Glutamatergic neuron (in vitro differentiated cells): ENCODE data around the gene ENKD1. TPM values are rescaled to one million over a fixed set of nuclear protein-coding genes. Genes with fewer than 3 reads are reported as not detected.

Source experiments
- DNase-seq: peaks from one replicate; pipeline ENCODE4 v3.0.0; 2022
- H3K27ac Mint-ChIP-seq: one replicate; pipeline ENCODE4 v1.8.0; 2020; ENCODE audit warnings: mild to moderate bottlenecking, mixed read lengths, inconsistent platforms; ENCODE audit not compliant: unreplicated experiment
- H3K27me3 Mint-ChIP-seq: one replicate; pipeline ENCODE4 v1.8.0; 2020; ENCODE audit warnings: mild to moderate bottlenecking, moderate library complexity, mixed read lengths, inconsistent platforms; ENCODE audit not compliant: unreplicated experiment
- H3K36me3 Mint-ChIP-seq: one replicate; pipeline ENCODE4 v1.8.0; 2020; ENCODE audit warnings: mild to moderate bottlenecking, mixed read lengths, inconsistent platforms; ENCODE audit not compliant: unreplicated experiment
- H3K4me1 Mint-ChIP-seq: one replicate; pipeline ENCODE4 v1.8.0; 2020; ENCODE audit warnings: mild to moderate bottlenecking, low read depth, mixed read lengths, inconsistent platforms; ENCODE audit not compliant: unreplicated experiment
- H3K4me3 Mint-ChIP-seq: one replicate; pipeline ENCODE4 v1.8.0; 2020; ENCODE audit warnings: mild to moderate bottlenecking, mixed read lengths, inconsistent platforms; ENCODE audit not compliant: unreplicated experiment
- H3K9me3 Mint-ChIP-seq: one replicate; pipeline ENCODE4 v1.8.0; 2020; ENCODE audit warnings: mild to moderate bottlenecking, moderate library complexity, mixed read lengths, inconsistent platforms; ENCODE audit not compliant: unreplicated experiment
- CTCF ChIP-seq: fragments of 200-600 bp; sonication (generic); IDR thresholded peaks from one replicate; pipeline ENCODE4 v1.5.0; 2021; ENCODE audit not compliant: partially characterized antibody, unreplicated experiment
- total RNA-seq: library from RNA; stranded (reverse); fragmentation: NEBNext Ultra II Directional; extraction: Animal tissue kit (Norgen Biotek cat#: 25700); gene quantifications from one replicate; pipeline ENCODE4 v1.2.1, GENCODE V29; 2021; ENCODE audit not compliant: unreplicated experiment

The ENKD1 gene
- total RNA-seq, 1 donor from 2014 or later: 19.0 TPM

GRCh38 chr16:67661101-67661761 lies 5.3 kb downstream of the ENKD1 start:
- H3K9me3 Mint-ChIP-seq: peaks cover 7% of the 10 kb centered on the region
- peaks cover 14% of the 10 kb centered on the region for H3K4me1 Mint-ChIP-seq

GRCh38 chr16:67660564-67661028 lies 6.0 kb downstream of the ENKD1 start, which contains the start of gene PARD6A:
Gene PARD6A, plus strand, starts transcription at chr16:67660960. Its CDS starts 79 bp downstream, at chr16:67661039.
- H3K4me3 Mint-ChIP-seq: peak within 1 kb of the TSS; percentile 95

More at GRCh38 chr16:67661101-67661761, 5.3 kb downstream of the ENKD1 start:
- H3K27ac Mint-ChIP-seq: peak overlapping the region; percentile 75
- DNase-seq: peak; percentile 59
- peak overlapping the region; percentile 95 for H3K4me3 Mint-ChIP-seq
- H3K27me3 Mint-ChIP-seq: peaks cover 20% of the 10 kb centered on the region
- TF ChIP-seq CTCF: no peak
- H3K36me3 Mint-ChIP-seq: no peaks in the 10 kb centered on the region

GRCh38 chr16:67659675-67660563 lies 6.6 kb downstream of the ENKD1 start, which contains the start of gene ACD:
Gene ACD, minus strand, starts transcription at chr16:67660260. Its CDS starts 40 bp downstream, at chr16:67660220.
- H3K36me3 Mint-ChIP-seq: peaks cover 5% of the 10 kb centered on the region

More at GRCh38 chr16:67660564-67661028, 6.0 kb downstream of the ENKD1 start, which contains the start of gene PARD6A:
- Mint-ChIP-seq H3K27ac (peak within 1 kb of the TSS; percentile 82), H3K9me3 (peaks cover 8% of the 10 kb centered on the region), H3K27me3 (peaks cover 22% of the 10 kb centered on the region), H3K36me3 (peaks cover 3% of the 10 kb centered on the region), H3K4me1 (peaks cover 14% of the 10 kb centered on the region)
- DNase-seq: peak; percentile 96
- TF ChIP-seq CTCF: no peak

GRCh38 chr16:67658849-67659674 lies 7.5 kb downstream of the ENKD1 start:
- no peak overlapping the region for H3K27ac Mint-ChIP-seq
- peaks cover 5% of the 10 kb centered on the region for H3K36me3 Mint-ChIP-seq
- H3K4me3 Mint-ChIP-seq: peak overlapping the region; percentile 85
- H3K27me3 Mint-ChIP-seq: peaks cover 16% of the 10 kb centered on the region
- peaks cover 8% of the 10 kb centered on the region for H3K9me3 Mint-ChIP-seq
- DNase-seq: no peak
- no peak for TF ChIP-seq CTCF
- peaks cover 3% of the 10 kb centered on the region for H3K4me1 Mint-ChIP-seq

More at GRCh38 chr16:67659675-67660563, 6.6 kb downstream of the ENKD1 start, which contains the start of gene ACD:
- Mint-ChIP-seq H3K27me3 (peaks cover 21% of the 10 kb centered on the region), H3K27ac (peak within 1 kb of the TSS; percentile 82), H3K4me3 (peak within 1 kb of the TSS; percentile 95), H3K4me1 (peaks cover 11% of the 10 kb centered on the region), H3K9me3 (peaks cover 8% of the 10 kb centered on the region)
- peak; percentile 89 for DNase-seq
- no peak for TF ChIP-seq CTCF
